GM12878 (cell line): ENCODE measurements around the gene PLK4. TPM values are rescaled to one million over a fixed set of nuclear protein-coding genes. Genes with fewer than 3 reads are reported as not detected.

Experiments used
- ATAC-seq: fragments of 200-7000 bp; cut with Tn5 transposase; 3 replicates; pipeline ENCODE4 v1.9.1; 2020; ENCODE audit warnings: mild to moderate bottlenecking, moderate library complexity
- BruUV-seq: library from RNA; stranded (reverse); fragments of 400-500 nt; replicated peaks from 2 replicates; lab custom pipeline; 2021; lab: Mats Ljungman, UMichigan
- CTCF ChIA-PET: fragments of 300-600 bp; sonication (Branson Sonifier 250); formaldehyde crosslinking; extraction: SDS; loops from one replicate; lab custom pipeline; 2021; ENCODE audit warnings: inconsistent platforms; lab: Yijun Ruan, JAX
- POLR2A ChIA-PET: fragments of 350-600 bp; formaldehyde crosslinking; extraction: SDS; loops from one replicate; lab custom pipeline; 2021; ENCODE audit warnings: inconsistent platforms; lab: Charles Lee
- RAD21 ChIA-PET: fragments of 300-600 bp; sonication (Branson Sonifier 250); formaldehyde crosslinking; loops from one replicate; lab custom pipeline; 2023; ENCODE audit warnings: antibody characterized with exemption; ENCODE audit not compliant: unreplicated experiment; lab: Charles Lee
- SMC1A ChIA-PET: fragments of 300-600 bp; sonication (Branson Sonifier 250); formaldehyde crosslinking; loops from one replicate; lab custom pipeline; 2023; ENCODE audit not compliant: unreplicated experiment, uncharacterized antibody; lab: Charles Lee
- DNase-seq: peaks from one replicate; pipeline ENCODE4 v3.0.0-alpha.2; 2011; ENCODE audit warnings: low read depth, low spot score
- FAIRE-seq: peaks from 3 replicates; lab custom pipeline; 2011; peaks lifted over from hg19 to GRCh38; lab: Jason Lieb, UNC
- H2AFZ ChIP-seq: 2 replicates; pipeline ENCODE4 v1.6.0; 2011; ENCODE audit warnings: low read depth, low read length, control low read depth; ENCODE audit not compliant: control insufficient read depth
- H3K27ac ChIP-seq: 2 replicates; pipeline ENCODE4 v1.5.1; 2011; ENCODE audit warnings: control low read depth; ENCODE audit not compliant: control insufficient read depth, insufficient read depth
- H3K27me3 ChIP-seq, 2 experiments: replicated peaks in 1 of 2; 2 replicates each; pipeline versions ENCODE4 v1.6.0 to v1.6.1; 2011; ENCODE audit warnings: low read length in 1 of 2; ENCODE audit not compliant: control insufficient read depth in 2 of 2, insufficient read depth in 2 of 2
- H3K36me3 ChIP-seq, 2 experiments: 2 replicates each; pipeline ENCODE4 v1.5.1; 2011; ENCODE audit warnings: low read length in 1 of 2; ENCODE audit not compliant: control insufficient read depth in 2 of 2, insufficient read depth in 2 of 2
- H3K4me1 ChIP-seq: 2 replicates; pipeline ENCODE4 v1.6.1; 2011; ENCODE audit warnings: mild to moderate bottlenecking, low read length, moderate library complexity, mixed read lengths; ENCODE audit not compliant: control insufficient read depth, insufficient read depth
- H3K4me2 ChIP-seq: 2 replicates; pipeline ENCODE4 v1.6.0; 2011; ENCODE audit warnings: control low read depth; ENCODE audit not compliant: control insufficient read depth, insufficient read depth
- H3K4me3 ChIP-seq: fragments of 200-600 bp; sonication (generic); 2 replicates; pipeline ENCODE4 v1.5.1; 2016
- H3K79me2 ChIP-seq: 2 replicates; pipeline ENCODE4 v1.6.0; 2011; ENCODE audit warnings: low read length; ENCODE audit not compliant: control insufficient read depth, insufficient read depth
- H3K9ac ChIP-seq: 2 replicates; pipeline ENCODE4 v1.8.0; 2011; ENCODE audit warnings: low read length, control low read depth, mixed read lengths; ENCODE audit not compliant: control insufficient read depth, insufficient read depth
- H3K9me3 ChIP-seq: replicated peaks from 3 replicates; pipeline ENCODE4 v1.5.1; 2011; ENCODE audit warnings: mild to moderate bottlenecking, low read length; ENCODE audit not compliant: control insufficient read depth, insufficient read depth
- H4K20me1 ChIP-seq: 2 replicates; pipeline ENCODE4 v1.6.0; 2011; ENCODE audit not compliant: control insufficient read depth, insufficient read depth
- BMI1 ChIP-seq: fragments of 450-650 bp; IDR thresholded peaks from 2 replicates; pipeline ENCODE4 v1.6.1; 2016; ENCODE audit warnings: mild to moderate bottlenecking, moderate library complexity, borderline replicate concordance
- E2F8 ChIP-seq: fragments of 450-650 bp; IDR thresholded peaks from 2 replicates; pipeline ENCODE4 v1.6.1; 2018; ENCODE audit warnings: mild to moderate bottlenecking, low read depth, moderate library complexity; ENCODE audit not compliant: partially characterized antibody
- ETV6 ChIP-seq, 2 experiments: fragments of 450-650 bp in 1 of 2; IDR thresholded peaks in 1 of 2; conservative IDR thresholded peaks in 1 of 2; 2 replicates each; pipeline ENCODE4 v1.6.1; 2014; ENCODE audit warnings: antibody characterized with exemption in 1 of 2, borderline replicate concordance in 1 of 2, low read depth in 1 of 2, mild to moderate bottlenecking in 1 of 2, moderate library complexity in 1 of 2
- HDGF ChIP-seq: fragments of 450-650 bp; IDR thresholded peaks from 2 replicates; pipeline ENCODE4 v1.6.1; 2016; ENCODE audit warnings: antibody characterized with exemption
- IKZF1 ChIP-seq: fragments of 450-650 bp; conservative IDR thresholded peaks from 2 replicates; pipeline ENCODE4 v1.6.1; 2017; ENCODE audit warnings: antibody characterized with exemption, mild to moderate bottlenecking
- IKZF2 ChIP-seq, 2 experiments: fragments of 450-650 bp; IDR thresholded peaks; 2 replicates each; pipeline ENCODE4 v1.6.1; 2017; ENCODE audit warnings: mild to moderate bottlenecking in 2 of 2, moderate library complexity in 2 of 2
- IRF5 ChIP-seq: fragments of 450-650 bp; IDR thresholded peaks from 2 replicates; pipeline ENCODE4 v1.6.1; 2017; ENCODE audit warnings: borderline replicate concordance
- KDM1A ChIP-seq: fragments of 200-600 bp; sonication (generic); IDR thresholded peaks from 2 replicates; pipeline ENCODE4 v1.6.1; 2016; ENCODE audit warnings: borderline replicate concordance
- MTA2 ChIP-seq: fragments of 450-650 bp; IDR thresholded peaks from 2 replicates; pipeline ENCODE4 v1.6.1; 2016; ENCODE audit warnings: low read depth, mild to moderate bottlenecking, moderate library complexity
- NKRF ChIP-seq: fragments of 450-650 bp; conservative IDR thresholded peaks from 2 replicates; pipeline ENCODE4 v1.6.1; 2017; ENCODE audit warnings: mild to moderate bottlenecking, moderate library complexity
- POLR2A ChIP-seq: IDR thresholded peaks from 2 replicates; pipeline ENCODE4 v1.6.1; 2011; ENCODE audit warnings: low read depth, mild to moderate bottlenecking, low read length
- RFX5 ChIP-seq: IDR thresholded peaks from 2 replicates; pipeline ENCODE4 v1.6.1; 2011; ENCODE audit warnings: low read depth, low read length, improper control_type of control experiment
- SMARCA5 ChIP-seq: fragments of 450-650 bp; IDR thresholded peaks from 2 replicates; pipeline ENCODE4 v1.6.1; 2017; ENCODE audit warnings: mild to moderate bottlenecking
- TCF7 ChIP-seq: IDR thresholded peaks from 2 replicates; pipeline ENCODE4 v1.6.1; 2014; ENCODE audit warnings: antibody characterized with exemption, borderline replicate concordance
- ZBTB4 ChIP-seq: fragments of 450-650 bp; formaldehyde crosslinking; IDR thresholded peaks from 2 replicates; pipeline ENCODE4 v1.4.0; 2022; ENCODE audit warnings: mild to moderate bottlenecking, moderate library complexity
- in situ Hi-C: fragments of 300-500 bp; cut with MboI; formaldehyde crosslinking; loops from 9 replicates; pipeline ENCODE4 v1.14.3; 2018; ENCODE audit warnings: mixed read lengths
- intact Hi-C: fragments of 100-400 bp; cut with micrococcal nuclease; formaldehyde crosslinking; loops from one replicate; pipeline ENCODE4 v1.14.2; 2022; ENCODE audit not compliant: unreplicated experiment
- polyA plus RNA-seq, 11 experiments: library from polyadenylated mRNA; depleted of rRNA in 4 of 11; unstranded in 6 of 11; stranded (reverse) in 5 of 11; fragments of >200 nt; fragmentation: Nextera tagmentation in 4 of 11; fragmentation: Illumina TruSeq in 1 of 11; extraction: Ambion mirVana in 4 of 11; extraction: Trizol in 1 of 11; gene quantifications; 1 replicate in 1 of 11; 2 replicates in 10 of 11; pipeline versions ENCODE4 v1.2.1 to v1.2.3, GENCODE V29; 2011 to 2016; ENCODE audit warnings: inconsistent platforms in 2 of 11, missing spikeins in 2 of 11, low read depth in 1 of 11
- total RNA-seq, 4 experiments: library from RNA; depleted of rRNA in 3 of 4; stranded (reverse); fragments of >200 nt in 3 of 4; fragmentation: Illumina TruSeq in 1 of 4; extraction: Trizol in 1 of 4; gene quantifications; 2 replicates each; pipeline versions ENCODE4 v1.2.1 to v1.2.3, GENCODE V29; 2013 to 2021

The PLK4 gene
- total and polyA plus RNA-seq, 10 of the 15 experiments (the other 5 are each of a cell fraction or from before 2014, with no cell fraction given) = 16.6 to 55.3 (median 45.8) TPM

GRCh38 chr4:127875791-127876190 is 4.9 kb upstream of the PLK4 start:
- ChIA-PET SMC1A (no interaction called here), POLR2A (interaction anchor here (0.7 kb wide), 1 partner anchor 9 kb away, joined by 3 read pairs; no protein-coding TSS in a partner anchor), RAD21 (interaction anchor here (0.8 kb wide), 1 partner anchor 19 kb away, joined by 4 read pairs; no protein-coding TSS in a partner anchor), CTCF (interaction anchor here (0.9 kb wide), 1 partner anchor 18 kb away, joined by 3 read pairs; no protein-coding TSS in a partner anchor)
- no peak overlapping the region for H3K4me2 ChIP-seq
- in situ Hi-C loops (no loop called here), intact Hi-C loops (no loop called here)
- BruUV-seq = no TSS peak
- DNase-seq (no peak), FAIRE-seq (no peak), ATAC-seq (no peak)
- H3K27ac ChIP-seq = no peak overlapping the region
- H3K4me1 ChIP-seq = no peaks in the 10 kb centered on the region; the same call in 1 of the 2 replicates
- no peak overlapping the region for H3K9ac ChIP-seq
- H3K9me3 ChIP-seq = no peaks in the 10 kb centered on the region; the same call in 2 of the 3 replicates
- no peaks in the 10 kb centered on the region for H3K27me3 ChIP-seq
- H3K79me2 ChIP-seq = peaks cover 11% of the 10 kb centered on the region
- no peaks in the 10 kb centered on the region for H4K20me1 ChIP-seq
- no peaks in the 10 kb centered on the region for H3K36me3 ChIP-seq
- no peak overlapping the region for H3K4me3 ChIP-seq
- no peak overlapping the region for H2AFZ ChIP-seq
- TF ChIP-seq HDGF = no peak
- no peak for TF ChIP-seq BMI1
- TF ChIP-seq ETV6 (conservative IDR thresholded peaks at IDR 0.05 in 1 of 2, IDR thresholded peaks at IDR 0.05 in 1 of 2; ENCODE audit: borderline replicate concordance in 1 of 2, low read depth in 1 of 2) = no peak
- TF ChIP-seq TCF7 = no peak
- no peak for TF ChIP-seq IKZF2 (IDR thresholded peaks at IDR 0.05)
- no peak for TF ChIP-seq ZBTB4
- no peak for TF ChIP-seq POLR2A
- no peak for TF ChIP-seq MTA2
- no peak for TF ChIP-seq RFX5
- TF ChIP-seq NKRF = no peak
- no peak for TF ChIP-seq SMARCA5
- TF ChIP-seq E2F8 = no peak
- no peak for TF ChIP-seq KDM1A
- no peak for TF ChIP-seq IKZF1
- TF ChIP-seq IRF5 = no peak
